Measurements from ENCODE around the gene TPPP.

The TPPP gene

DNA sequence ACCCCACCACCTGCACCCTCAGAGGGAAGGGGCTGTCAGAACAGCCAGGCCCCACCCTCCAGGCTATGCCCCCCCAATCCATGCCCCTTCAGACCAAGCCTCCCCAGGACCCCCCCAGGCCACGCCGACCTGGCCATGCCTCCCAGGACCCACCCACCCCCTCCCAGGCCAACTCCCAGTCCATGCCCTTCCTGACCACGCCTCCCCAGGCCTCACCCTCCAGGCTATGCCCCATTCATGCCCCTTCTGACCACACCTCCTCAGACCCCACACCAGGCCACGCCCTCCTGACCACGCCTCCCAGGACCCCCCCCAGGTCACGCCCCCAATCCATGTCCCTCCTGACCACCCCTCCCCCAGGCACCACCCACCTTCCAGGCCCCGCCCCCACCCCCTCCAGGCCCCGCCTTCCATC, 27.6 kb downstream of the TPPP start:
- DNase-seq (ENCODE audit: low spot score) = no peak

GRCh38 chr5:664994-665360, 28.2 kb downstream of the TPPP start:
- no peak for DNase-seq (ENCODE audit: low spot score)

DNA sequence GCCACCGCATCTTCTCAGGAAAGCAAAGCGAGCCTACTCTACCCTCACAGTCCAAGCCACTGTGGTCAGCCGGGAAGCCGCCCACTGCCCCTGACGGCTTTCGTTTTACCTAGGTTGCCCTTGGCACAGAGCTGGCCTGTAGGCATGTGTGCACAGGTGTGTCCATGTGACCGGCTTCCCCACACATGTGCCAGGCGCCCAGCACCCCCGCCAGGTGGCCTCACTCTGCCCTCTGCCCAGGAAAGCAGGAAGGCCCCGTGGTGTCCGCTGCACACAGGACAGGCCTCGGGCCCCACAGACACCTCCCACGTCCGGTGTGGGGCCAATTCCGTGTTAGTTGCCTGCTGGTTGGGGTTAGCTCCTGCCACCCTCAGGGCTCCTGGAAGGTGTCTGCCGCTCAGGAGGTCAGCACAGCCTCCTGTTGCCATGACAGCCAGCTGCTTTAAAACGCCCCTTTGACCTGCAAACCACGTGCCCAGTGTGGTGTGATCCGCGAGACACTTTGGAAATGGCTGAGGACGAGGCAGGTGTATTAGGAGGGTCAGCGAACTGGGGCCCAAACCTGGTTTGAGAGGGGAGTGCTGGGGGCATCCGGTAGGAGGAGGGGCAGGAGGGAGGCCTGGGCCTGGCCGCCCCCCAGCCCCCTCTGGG, 28.7 kb downstream of the TPPP start:
- DNase-seq (ENCODE audit: low spot score) = no peak

- no peak for DNase-seq (ENCODE audit: low spot score)
Measured at GRCh38 chr5:663436-664342, 29.5 kb downstream of the TPPP start.

GRCh38 chr5:662751-663435, 30.3 kb downstream of the TPPP start:
- DNase-seq (ENCODE audit: low spot score) = no peak

GRCh38 chr5:661891-662750, 31.0 kb downstream of the TPPP start:
- no peak for DNase-seq (ENCODE audit: low spot score)

GRCh38 chr5:660491-661030, 32.6 kb downstream of the TPPP start:
- DNase-seq (ENCODE audit: low spot score) = no peak

DNA sequence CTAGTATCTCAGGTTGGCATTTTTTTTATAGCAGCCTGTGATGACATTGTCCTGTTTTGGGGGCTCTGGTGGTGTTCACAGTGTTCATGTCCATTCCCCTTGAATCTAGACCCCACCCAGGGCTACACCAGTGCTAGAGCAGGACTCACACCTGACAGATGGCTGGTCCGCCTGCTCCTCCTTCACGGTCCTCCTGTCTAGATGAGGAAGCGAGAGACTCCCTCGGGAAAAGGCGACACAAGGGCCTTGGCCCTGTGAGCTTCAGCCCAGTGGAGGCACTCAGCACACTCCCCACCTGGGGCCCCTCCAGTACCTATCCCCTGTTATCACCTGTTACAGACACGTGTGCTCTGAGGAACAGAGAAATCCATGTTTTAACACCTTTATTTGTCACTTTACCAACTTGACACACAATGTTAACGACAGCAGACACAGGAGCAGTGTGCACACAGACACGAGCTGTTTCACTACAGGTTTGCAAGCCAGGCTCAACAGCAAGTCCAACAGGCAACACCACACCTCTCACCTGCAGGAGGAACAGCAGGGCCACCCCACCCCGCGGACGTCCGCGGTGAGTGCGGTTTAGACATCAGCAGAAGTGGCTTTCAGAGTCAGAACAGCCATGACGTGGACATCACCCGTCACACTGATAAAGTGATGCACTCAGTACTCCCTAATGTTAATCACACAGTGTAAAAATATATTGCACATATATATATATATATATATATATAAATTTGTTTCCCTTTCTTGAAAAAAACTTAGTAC, 33.5 kb downstream of the TPPP start:
- DNase-seq (ENCODE audit: low spot score) = no peak

- no peak for DNase-seq (ENCODE audit: low spot score)
Measured at GRCh38 chr5:658103-658502, 35.0 kb downstream of the TPPP start.

- DNase-seq (ENCODE audit: low spot score) = no peak
Measured at GRCh38 chr5:657570-657969, 35.6 kb downstream of the TPPP start.

DNA sequence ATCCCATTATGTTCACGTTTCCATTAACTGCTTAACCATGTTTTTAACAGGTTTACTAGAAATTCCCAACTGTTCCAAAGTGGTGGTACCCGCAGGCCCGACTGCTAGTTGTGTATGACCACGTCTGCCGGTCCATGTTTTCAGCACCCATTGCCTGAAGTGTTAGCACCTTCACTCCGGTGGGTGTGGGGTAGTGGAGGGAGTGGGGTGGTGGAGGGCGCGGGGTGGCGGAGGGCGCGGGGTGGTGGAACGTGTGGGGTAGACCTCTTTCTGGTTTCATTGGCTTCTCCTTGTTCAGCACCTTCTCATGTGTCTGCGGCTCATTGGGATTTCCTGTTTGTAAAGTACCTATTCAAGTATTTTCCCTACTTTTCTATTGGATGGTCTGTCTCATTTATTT, 37.7 kb downstream of the TPPP start:
- DNase-seq (ENCODE audit: low spot score) = no peak

- no peak for DNase-seq (ENCODE audit: low spot score)
Measured at GRCh38 chr5:654071-654778, 38.9 kb downstream of the TPPP start.

DNA sequence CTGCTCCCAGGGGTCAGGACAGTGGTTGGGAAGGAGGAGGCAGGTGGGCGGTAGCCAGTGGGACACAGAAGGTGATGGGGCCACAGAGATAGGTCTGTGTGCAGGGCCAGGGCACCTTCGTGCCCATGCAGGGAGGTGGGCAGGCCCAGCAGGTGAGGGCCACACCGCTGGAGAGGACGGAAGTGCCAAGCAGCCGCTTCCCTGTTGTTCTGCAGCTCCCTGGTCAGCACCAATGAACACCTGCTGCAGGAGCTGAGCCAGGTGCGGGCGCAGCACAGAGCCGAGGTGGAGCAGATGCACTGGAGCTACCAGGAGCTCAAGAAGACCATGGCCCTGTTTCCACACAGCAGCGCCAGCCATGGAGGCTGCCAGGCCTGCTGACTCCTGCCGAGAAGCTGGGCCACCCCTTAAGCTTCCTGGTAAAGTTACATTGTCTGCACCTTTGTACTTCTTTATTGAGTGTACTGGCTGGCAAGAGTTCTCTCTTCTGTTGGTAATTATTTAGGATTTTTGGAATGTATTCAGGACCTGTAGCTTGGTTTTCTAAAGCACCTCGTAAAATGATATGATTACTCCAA, 40.3 kb downstream of the TPPP start:
- no peak for DNase-seq (ENCODE audit: low spot score)

DNA sequence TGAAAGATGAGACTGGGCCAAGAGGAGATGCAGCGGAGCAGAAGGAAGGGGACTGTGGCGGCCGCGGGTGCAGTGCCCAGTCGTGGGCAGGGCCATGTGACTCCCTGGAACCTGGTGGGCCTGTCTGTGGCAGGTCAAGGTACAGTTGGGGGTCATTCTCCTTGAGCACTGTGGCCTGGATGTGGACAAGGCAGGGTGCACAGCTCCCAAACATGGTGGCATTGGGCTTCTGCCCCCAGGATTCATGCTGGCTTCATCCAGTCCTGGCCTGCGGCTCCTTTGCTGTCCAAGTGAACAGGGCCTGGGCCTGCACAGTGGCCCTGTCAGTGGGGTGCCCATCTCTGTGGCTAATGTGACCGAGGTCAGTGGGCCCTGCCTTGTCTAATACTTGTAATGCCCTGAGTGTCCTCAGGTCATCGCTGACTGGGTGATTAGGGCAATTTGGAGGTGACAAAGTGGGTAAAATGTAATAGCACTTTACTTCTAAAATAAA, 41.1 kb downstream of the TPPP start:
- no peak for DNase-seq (ENCODE audit: low spot score)

DNA sequence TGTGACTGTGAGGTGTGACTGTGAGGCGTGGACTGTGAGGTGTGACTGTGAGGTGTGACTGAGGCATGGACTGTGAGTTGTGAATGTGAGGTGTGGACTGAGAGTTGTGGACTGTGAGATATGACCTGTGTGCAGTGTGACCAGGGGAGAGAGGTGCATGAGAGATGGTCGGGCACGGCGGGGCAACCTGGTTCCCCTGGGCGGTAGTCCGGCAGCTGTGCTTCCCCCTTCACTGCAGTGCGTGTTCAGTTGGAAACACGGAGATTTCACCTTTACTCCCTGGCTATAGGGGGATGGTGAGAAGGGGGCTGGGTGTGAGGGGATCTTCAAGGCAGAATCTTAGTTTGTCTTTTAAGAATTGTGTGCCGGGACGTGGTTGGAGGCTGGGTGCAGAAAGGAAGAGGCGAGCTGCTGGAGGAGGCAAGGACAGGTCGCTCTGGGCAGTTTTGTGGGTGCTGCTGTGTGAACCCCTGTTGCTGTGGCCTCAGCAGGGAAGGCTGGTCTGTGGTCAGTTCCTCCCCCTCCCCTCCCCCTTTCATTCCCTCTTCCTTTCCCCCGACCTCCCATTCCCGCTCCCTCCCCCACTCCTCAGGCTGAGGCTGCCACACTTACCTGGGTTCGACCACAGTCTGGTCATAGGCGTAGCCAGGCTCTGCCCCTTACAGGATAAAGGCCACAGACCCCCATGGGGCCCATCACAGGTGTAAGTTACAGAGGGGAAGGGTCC, 41.7 kb downstream of the TPPP start:
- no peak for DNase-seq (ENCODE audit: low spot score)

GRCh38 chr5:647727-648126, 45.4 kb downstream of the TPPP start:
- DNase-seq (ENCODE audit: low spot score) = no peak

- no peak for DNase-seq (ENCODE audit: low spot score)
Measured at GRCh38 chr5:647311-647710, 45.8 kb downstream of the TPPP start.

DNA sequence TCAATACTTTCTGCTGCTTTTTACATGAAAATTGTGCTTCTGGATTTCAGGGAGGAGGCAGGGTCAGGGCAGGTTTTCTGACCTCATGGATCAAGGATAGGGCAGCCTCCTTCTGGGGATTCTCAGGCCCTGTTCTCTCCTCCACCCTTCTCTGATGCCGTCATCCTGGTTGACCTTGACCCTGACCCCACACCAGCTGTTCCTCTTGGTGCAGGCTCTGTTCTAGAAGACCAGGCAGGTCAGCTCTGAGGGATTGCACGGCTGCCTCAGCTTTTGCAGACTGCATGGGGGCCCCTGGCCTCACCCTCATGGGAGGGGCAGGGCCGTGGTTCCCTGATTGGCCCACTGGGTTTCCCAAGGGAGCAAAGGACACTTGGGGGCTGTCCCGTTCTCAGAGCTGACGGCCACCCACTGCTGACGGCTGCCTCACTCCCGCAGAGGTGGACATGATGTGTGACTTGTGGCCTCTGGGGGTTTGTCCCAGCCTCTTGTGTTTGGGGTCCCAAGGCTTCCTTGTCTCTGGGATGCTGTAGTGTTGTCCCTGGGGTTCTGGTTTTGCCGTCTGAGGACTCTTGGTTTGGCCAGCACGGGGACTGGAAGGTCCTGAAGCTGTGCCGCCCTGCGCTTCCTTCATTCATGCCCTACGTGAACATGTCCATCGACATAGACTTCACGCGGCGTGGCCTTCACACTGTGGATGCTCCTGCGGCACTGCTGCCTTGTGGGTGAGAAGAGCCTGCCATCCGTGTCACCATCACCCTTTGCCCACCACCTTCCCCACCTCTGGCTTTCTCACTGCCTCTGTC, 46.6 kb downstream of the TPPP start:
- no peak for DNase-seq (ENCODE audit: low spot score)

Data from CD4-positive, alpha-beta T cell treated with Interleukin-6 at 100 ng/mL for 8 hours (primary cell).